H9 (cell line): ENCODE results near the gene OXLD1. TPM values are rescaled to one million over a fixed set of nuclear protein-coding genes. Genes with fewer than 3 reads are reported as not detected.
A peak's percentile ranks its signal among the peaks of the same experiment; 100 is the strongest.

Experiments used
- DNase-seq: peaks from one replicate; pipeline ENCODE4 v3.0.0-alpha.2; 2017
- H2AFZ ChIP-seq: one replicate; pipeline ENCODE4 v1.6.1; 2013; ENCODE audit warnings: mild to moderate bottlenecking, low read length, control low read depth, moderate library complexity
- H2AK5ac ChIP-seq: 2 replicates; pipeline ENCODE4 v1.6.1; 2013; ENCODE audit warnings: low read length, control low read depth, mixed read lengths; ENCODE audit not compliant: insufficient read length
- H2BK120ac ChIP-seq: one replicate; pipeline ENCODE4 v1.6.1; 2013; ENCODE audit warnings: low read depth, mild to moderate bottlenecking, low read length, control low read depth, inconsistent platforms; ENCODE audit not compliant: poor library complexity, severe bottlenecking
- H2BK12ac ChIP-seq: 2 replicates; pipeline ENCODE4 v1.6.1; 2013; ENCODE audit warnings: low read length, control low read depth, mixed read lengths, low read depth; ENCODE audit not compliant: insufficient read length
- H2BK15ac ChIP-seq: 2 replicates; pipeline ENCODE4 v1.6.1; 2013; ENCODE audit warnings: low read depth, low read length, control low read depth
- H2BK20ac ChIP-seq: one replicate; pipeline ENCODE4 v1.6.1; 2013; ENCODE audit warnings: low read depth, mild to moderate bottlenecking, low read length, control low read depth, inconsistent platforms; ENCODE audit not compliant: poor library complexity, severe bottlenecking
- H2BK5ac ChIP-seq: 2 replicates; pipeline ENCODE4 v1.6.1; 2013; ENCODE audit warnings: low read length, control low read depth, mixed read lengths; ENCODE audit not compliant: insufficient read length
- H3K14ac ChIP-seq: 2 replicates; pipeline ENCODE4 v1.6.1; 2013; ENCODE audit warnings: low read length, control low read depth; ENCODE audit not compliant: insufficient read depth
- H3K18ac ChIP-seq: 2 replicates; pipeline ENCODE4 v1.6.1; 2013; ENCODE audit warnings: low read depth, mild to moderate bottlenecking, mixed read lengths, low read length, control low read depth; ENCODE audit not compliant: insufficient read length
- H3K23ac ChIP-seq: 2 replicates; pipeline ENCODE4 v1.6.1; 2013; ENCODE audit warnings: low read length, control low read depth, mixed read lengths, low read depth; ENCODE audit not compliant: insufficient read length
- H3K23me2 ChIP-seq: 2 replicates; pipeline ENCODE4 v1.6.1; 2013; ENCODE audit warnings: low read depth, mild to moderate bottlenecking, mixed read lengths, low read length, control low read depth; ENCODE audit not compliant: insufficient read length, poor library complexity, severe bottlenecking
- H3K27ac ChIP-seq: 2 replicates; pipeline ENCODE4 v1.5.1; 2013; ENCODE audit warnings: low read length, control low read depth, mixed read lengths, low read depth; ENCODE audit not compliant: insufficient read length
- H3K27me3 ChIP-seq: 2 replicates; pipeline ENCODE4 v1.6.1; 2013; ENCODE audit warnings: low read length, control low read depth, inconsistent platforms; ENCODE audit not compliant: insufficient read depth
- H3K4ac ChIP-seq: 2 replicates; pipeline ENCODE4 v1.6.1; 2013; ENCODE audit warnings: low read depth, mild to moderate bottlenecking, control low read depth, inconsistent platforms, low read length, moderate library complexity
- H3K4me1 ChIP-seq: 2 replicates; pipeline ENCODE4 v1.6.1; 2013; ENCODE audit warnings: low read length, control low read depth, inconsistent platforms; ENCODE audit not compliant: insufficient read depth
- H3K4me2 ChIP-seq: 2 replicates; pipeline ENCODE4 v1.6.1; 2013; ENCODE audit warnings: low read length, control low read depth, mixed read lengths; ENCODE audit not compliant: insufficient read length, insufficient read depth
- H3K56ac ChIP-seq: 2 replicates; pipeline ENCODE4 v1.6.1; 2013; ENCODE audit warnings: low read depth, mild to moderate bottlenecking, mixed read lengths, low read length, control low read depth; ENCODE audit not compliant: insufficient read length
- H3K79me1 ChIP-seq: 2 replicates; pipeline ENCODE4 v1.6.1; 2013; ENCODE audit warnings: low read depth, mild to moderate bottlenecking, moderate library complexity, low read length, control low read depth, inconsistent platforms; ENCODE audit not compliant: insufficient read depth, poor library complexity, severe bottlenecking
- H3K79me2 ChIP-seq: 2 replicates; pipeline ENCODE4 v1.6.1; 2013; ENCODE audit warnings: low read length, control low read depth, inconsistent platforms; ENCODE audit not compliant: insufficient read depth
- H3K9ac ChIP-seq: 2 replicates; pipeline ENCODE4 v1.6.1; 2013; ENCODE audit warnings: low read length, control low read depth, mixed read lengths; ENCODE audit not compliant: insufficient read length; ENCODE audit errors: extremely low read depth
- H3K9me3 ChIP-seq: one replicate; pipeline ENCODE4 v1.6.1; 2013; ENCODE audit warnings: low read depth, low read length, inconsistent platforms; ENCODE audit not compliant: control insufficient read depth
- H3T11ph ChIP-seq: one replicate; pipeline ENCODE4 v1.6.1; 2013; ENCODE audit warnings: mild to moderate bottlenecking, low read length, control low read depth, inconsistent platforms
- H4K20me1 ChIP-seq: one replicate; pipeline ENCODE4 v1.6.1; 2013; ENCODE audit not compliant: control insufficient read depth, insufficient read length, insufficient read depth
- H4K5ac ChIP-seq: 2 replicates; pipeline ENCODE4 v1.6.1; 2013; ENCODE audit warnings: low read depth, mild to moderate bottlenecking, mixed read lengths, low read length, control low read depth; ENCODE audit not compliant: insufficient read length
- H4K8ac ChIP-seq: replicated peaks from 2 replicates; pipeline ENCODE4 v1.6.1; 2013; ENCODE audit warnings: low read length, control low read depth, mixed read lengths, low read depth; ENCODE audit not compliant: insufficient read length
- H4K91ac ChIP-seq: 2 replicates; pipeline ENCODE4 v1.6.1; 2013; ENCODE audit warnings: low read depth, mild to moderate bottlenecking, moderate library complexity, mixed read lengths, low read length, control low read depth; ENCODE audit not compliant: insufficient read length
- H3K27ac Mint-ChIP-seq, 3 experiments: 2 replicates in 2 of 3; 3 replicates in 1 of 3; pipeline ENCODE4 v1.8.0; 2020 to 2021; ENCODE audit warnings: mixed read lengths in 3 of 3, mild to moderate bottlenecking in 1 of 3, moderate library complexity in 1 of 3
- H3K27me3 Mint-ChIP-seq: 2 replicates; pipeline ENCODE4 v1.8.0; 2021; ENCODE audit warnings: low read depth, mild to moderate bottlenecking, moderate library complexity, mixed read lengths
- H3K36me3 Mint-ChIP-seq, 3 experiments: 2 replicates in 2 of 3; 3 replicates in 1 of 3; pipeline ENCODE4 v1.8.0; 2020 to 2021; ENCODE audit warnings: low read depth in 3 of 3, mixed read lengths in 3 of 3; ENCODE audit not compliant: insufficient read depth in 1 of 3
- H3K4me1 Mint-ChIP-seq, 2 experiments: 2 replicates each; pipeline ENCODE4 v1.8.0; 2020; ENCODE audit warnings: mixed read lengths in 2 of 2
- H3K4me3 Mint-ChIP-seq, 2 experiments: 2 replicates in 1 of 2; 3 replicates in 1 of 2; pipeline ENCODE4 v1.8.0; 2020 to 2021; ENCODE audit warnings: mild to moderate bottlenecking in 2 of 2, mixed read lengths in 2 of 2, moderate library complexity in 1 of 2
- H3K9me3 Mint-ChIP-seq, 2 experiments: 2 replicates in 1 of 2; 3 replicates in 1 of 2; pipeline ENCODE4 v1.8.0; 2020; ENCODE audit warnings: mild to moderate bottlenecking in 2 of 2, mixed read lengths in 2 of 2, moderate library complexity in 1 of 2
- WGBS: extraction: QIAGEN DNeasy Blood & Tissue Kit; methylation state at CpG from one replicate; pipeline ENCODE4 v1.1.7; 2013; ENCODE audit warnings: missing lambda C conversion rate, low lambda C conversion rate, mixed read lengths; ENCODE audit not compliant: insufficient read length; ENCODE audit errors: extremely low coverage; 5-methylcytosine and 5-hydroxymethylcytosine counted together
- total RNA-seq: library from RNA; stranded (reverse); gene quantifications from 2 replicates; pipeline ENCODE4 v1.2.1, GENCODE V29; 2021
- TF ChIP-seq, protein P1 (sequence below): fragments of 200-600 bp; sonication (generic); conservative IDR thresholded peaks from 3 replicates; pipeline ENCODE4 v1.8.0; 2021; ENCODE audit warnings: antibody characterized with exemption, mild to moderate bottlenecking

OXLD1 gene
- total RNA-seq, 1 experiment from 2014 or later: 25.0 TPM

DNA sequence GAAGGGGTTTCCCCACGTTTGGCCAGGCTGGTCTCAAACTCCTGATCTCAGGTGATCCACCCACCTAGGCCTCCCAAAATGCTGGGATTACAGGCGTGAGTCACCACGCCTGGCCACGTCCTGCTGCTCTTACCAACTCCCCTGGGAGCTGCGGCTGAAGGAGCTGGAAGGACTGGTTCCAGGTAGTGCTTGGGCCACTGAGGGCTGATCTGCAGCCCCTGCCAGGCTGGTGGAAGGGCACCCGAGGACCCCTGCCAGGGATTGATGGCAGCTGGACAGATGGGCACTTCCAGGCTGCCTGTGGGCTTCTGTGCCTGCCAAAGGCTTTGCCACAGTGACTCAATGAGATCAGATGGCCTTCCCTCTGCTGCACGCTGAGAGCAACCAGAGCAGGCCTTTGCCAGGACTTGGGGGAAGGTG is 2.3 kb downstream of the OXLD1 start:
- Histone ChIP-seq H3K9me3 (no peaks in the 10 kb centered on the region), H3K9ac (no peak overlapping the region), H3K23me2 (peaks cover 3% of the 10 kb centered on the region), H3T11ph (no peak overlapping the region), H2AK5ac (no peak overlapping the region), H3K79me1 (peaks cover 4% of the 10 kb centered on the region), H4K20me1 (no peaks in the 10 kb centered on the region), H4K91ac (no peak overlapping the region), H3K23ac (no peak overlapping the region), H2AFZ (no peak overlapping the region), H3K27me3 (no peaks in the 10 kb centered on the region), H2BK15ac (no peak overlapping the region; the same call in 1 of the 2 replicates), H3K79me2 (peaks cover 4% of the 10 kb centered on the region; the same call in 1 of the 2 replicates), H3K14ac (no peak overlapping the region), H2BK12ac (no peak overlapping the region), H3K4me1 (peaks cover 2% of the 10 kb centered on the region; the same call in 1 of the 2 replicates), H4K5ac (no peak overlapping the region), H3K4me2 (no peak overlapping the region), H2BK120ac (no peak overlapping the region), H2BK20ac (no peak overlapping the region), H4K8ac (no peak overlapping the region), H2BK5ac (no peak overlapping the region), H3K56ac (no peak overlapping the region), H3K4ac (no peak overlapping the region), H3K18ac (no peak overlapping the region), H3K27ac (no peak overlapping the region)
- no CpG with 5 or more reads among the region's 7 CpGs for WGBS
- Mint-ChIP-seq H3K4me1 (peaks cover 18 to 19% of the 10 kb centered on the region in 2 experiments), H3K4me3 (peak overlapping the region in 1 of 2 experiments; percentile 48; a peak in 1 of 5 replicates), H3K27me3 (no peaks in the 10 kb centered on the region), H3K27ac (no peak overlapping the region), H3K9me3 (no peaks in the 10 kb centered on the region), H3K36me3 (peaks cover 17 to 31% (median 28%) of the 10 kb centered on the region in 3 experiments; a peak in 6 of 7 replicates)
- DNase-seq: no peak
- TF ChIP-seq, protein P1, sequence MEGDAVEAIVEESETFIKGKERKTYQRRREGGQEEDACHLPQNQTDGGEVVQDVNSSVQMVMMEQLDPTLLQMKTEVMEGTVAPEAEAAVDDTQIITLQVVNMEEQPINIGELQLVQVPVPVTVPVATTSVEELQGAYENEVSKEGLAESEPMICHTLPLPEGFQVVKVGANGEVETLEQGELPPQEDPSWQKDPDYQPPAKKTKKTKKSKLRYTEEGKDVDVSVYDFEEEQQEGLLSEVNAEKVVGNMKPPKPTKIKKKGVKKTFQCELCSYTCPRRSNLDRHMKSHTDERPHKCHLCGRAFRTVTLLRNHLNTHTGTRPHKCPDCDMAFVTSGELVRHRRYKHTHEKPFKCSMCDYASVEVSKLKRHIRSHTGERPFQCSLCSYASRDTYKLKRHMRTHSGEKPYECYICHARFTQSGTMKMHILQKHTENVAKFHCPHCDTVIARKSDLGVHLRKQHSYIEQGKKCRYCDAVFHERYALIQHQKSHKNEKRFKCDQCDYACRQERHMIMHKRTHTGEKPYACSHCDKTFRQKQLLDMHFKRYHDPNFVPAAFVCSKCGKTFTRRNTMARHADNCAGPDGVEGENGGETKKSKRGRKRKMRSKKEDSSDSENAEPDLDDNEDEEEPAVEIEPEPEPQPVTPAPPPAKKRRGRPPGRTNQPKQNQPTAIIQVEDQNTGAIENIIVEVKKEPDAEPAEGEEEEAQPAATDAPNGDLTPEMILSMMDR: no peak
